HEK293T (cell line): Measurements from ENCODE around the gene TPT1.

ENCODE experiments used
- ARNT ChIP-seq: fragments of 450-650 bp; IDR thresholded peaks from 2 replicates; pipeline ENCODE4 v1.6.1; 2017; ENCODE audit warnings: mild to moderate bottlenecking
- BHLHE40 ChIP-seq: fragments of 450-650 bp; IDR thresholded peaks from 2 replicates; pipeline ENCODE4 v1.6.1; 2016; ENCODE audit warnings: mild to moderate bottlenecking, moderate library complexity, borderline replicate concordance
- ELF4 ChIP-seq: fragments of 450-650 bp; IDR thresholded peaks from 2 replicates; pipeline ENCODE4 v1.6.1; 2017; ENCODE audit warnings: antibody characterized with exemption
- FOXK2 ChIP-seq: fragments of 450-650 bp; IDR thresholded peaks from 2 replicates; pipeline ENCODE4 v1.6.1; 2016; ENCODE audit warnings: mild to moderate bottlenecking
- FOXM1 ChIP-seq: fragments of 450-650 bp; IDR thresholded peaks from 2 replicates; pipeline ENCODE4 v1.6.1; 2017; ENCODE audit warnings: mild to moderate bottlenecking, borderline replicate concordance
- L3MBTL2 ChIP-seq: fragments of 450-650 bp; conservative IDR thresholded peaks from 2 replicates; pipeline ENCODE4 v1.6.1; 2016; ENCODE audit warnings: mild to moderate bottlenecking
- SP1 ChIP-seq: fragments of 450-650 bp; IDR thresholded peaks from 2 replicates; pipeline ENCODE4 v1.6.1; 2017

GRCh38 chr13:45341799-45342500 lies 967 bp upstream of the TPT1 start:
- TF ChIP-seq ELF4, result no peak
- TF ChIP-seq L3MBTL2, result 0 out of 2 replicates have a peak, but pooled peaks have one; percentile 41
- TF ChIP-seq FOXK2, result no peak
- no peak for TF ChIP-seq ARNT
- TF ChIP-seq SP1, result no peak
- no peak for TF ChIP-seq BHLHE40
- no peak for TF ChIP-seq FOXM1
